ENCODE data around the gene GPR180. TPM values are rescaled to one million over a fixed set of nuclear protein-coding genes. Genes with fewer than 3 reads are reported as not detected.

The GPR180 gene
- total RNA-seq, 1 experiment from 2014 or later, result 8.3 TPM

DNA sequence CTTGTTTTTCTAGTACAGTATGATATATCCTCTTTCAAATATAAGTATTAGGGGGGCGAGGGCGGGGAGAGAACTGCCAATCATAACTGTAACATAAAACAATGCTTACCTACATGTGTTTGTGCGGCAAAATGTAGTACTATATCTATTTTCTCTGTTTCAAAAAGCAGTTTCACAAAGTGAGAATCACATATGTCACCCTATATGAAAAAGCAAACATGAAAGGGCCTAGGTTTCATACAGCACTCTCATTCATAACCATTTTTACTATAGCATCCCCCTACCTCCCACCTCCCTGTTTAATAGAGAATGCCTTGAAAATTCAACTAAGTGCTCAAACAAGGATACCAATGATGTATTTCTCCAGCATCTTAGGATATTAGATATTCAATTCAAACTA is 10.9 kb upstream of the GPR180 start:
- TF ChIP-seq EZH2 (IDR thresholded peaks at IDR 0.05; ENCODE audit: borderline replicate concordance, low read depth, low read length, poor library complexity, severe bottlenecking), result no peak
- TF ChIP-seq, protein P1, sequence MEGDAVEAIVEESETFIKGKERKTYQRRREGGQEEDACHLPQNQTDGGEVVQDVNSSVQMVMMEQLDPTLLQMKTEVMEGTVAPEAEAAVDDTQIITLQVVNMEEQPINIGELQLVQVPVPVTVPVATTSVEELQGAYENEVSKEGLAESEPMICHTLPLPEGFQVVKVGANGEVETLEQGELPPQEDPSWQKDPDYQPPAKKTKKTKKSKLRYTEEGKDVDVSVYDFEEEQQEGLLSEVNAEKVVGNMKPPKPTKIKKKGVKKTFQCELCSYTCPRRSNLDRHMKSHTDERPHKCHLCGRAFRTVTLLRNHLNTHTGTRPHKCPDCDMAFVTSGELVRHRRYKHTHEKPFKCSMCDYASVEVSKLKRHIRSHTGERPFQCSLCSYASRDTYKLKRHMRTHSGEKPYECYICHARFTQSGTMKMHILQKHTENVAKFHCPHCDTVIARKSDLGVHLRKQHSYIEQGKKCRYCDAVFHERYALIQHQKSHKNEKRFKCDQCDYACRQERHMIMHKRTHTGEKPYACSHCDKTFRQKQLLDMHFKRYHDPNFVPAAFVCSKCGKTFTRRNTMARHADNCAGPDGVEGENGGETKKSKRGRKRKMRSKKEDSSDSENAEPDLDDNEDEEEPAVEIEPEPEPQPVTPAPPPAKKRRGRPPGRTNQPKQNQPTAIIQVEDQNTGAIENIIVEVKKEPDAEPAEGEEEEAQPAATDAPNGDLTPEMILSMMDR (conservative IDR thresholded peaks at IDR 0.05; ENCODE audit: low read depth, low read length), result no peak
- ChIA-PET CTCF (no interaction called here), POLR2A (ENCODE audit: low non-redundant PET) (no interaction called here)
- Histone ChIP-seq H3K27me3 (replicated peaks; ENCODE audit: insufficient read depth, low read depth, low read length, poor library complexity) (no peaks in the 10 kb centered on the region), H3K27ac (ENCODE audit: low read depth, low read length, poor library complexity, severe bottlenecking) (no peak overlapping the region), H3K4me1 (ENCODE audit: insufficient read depth, low read length, poor library complexity, severe bottlenecking) (peaks cover 8% of the 10 kb centered on the region), H3K36me3 (ENCODE audit: insufficient read depth, low read length, poor library complexity, severe bottlenecking) (peaks cover 23% of the 10 kb centered on the region), H3K9me3 (ENCODE audit: low read depth, low read length, poor library complexity, severe bottlenecking) (no peaks in the 10 kb centered on the region), H3K4me3 (ENCODE audit: low read depth, low read length, poor library complexity, severe bottlenecking) (no peak overlapping the region)
- intact Hi-C loops (cut with micrococcal nuclease; ENCODE audit: unreplicated experiment), result no loop called here
- no TSS peak for BruUV-seq (replicated peaks)
- DNase-seq (ENCODE audit: low spot score), result no peak

DNA sequence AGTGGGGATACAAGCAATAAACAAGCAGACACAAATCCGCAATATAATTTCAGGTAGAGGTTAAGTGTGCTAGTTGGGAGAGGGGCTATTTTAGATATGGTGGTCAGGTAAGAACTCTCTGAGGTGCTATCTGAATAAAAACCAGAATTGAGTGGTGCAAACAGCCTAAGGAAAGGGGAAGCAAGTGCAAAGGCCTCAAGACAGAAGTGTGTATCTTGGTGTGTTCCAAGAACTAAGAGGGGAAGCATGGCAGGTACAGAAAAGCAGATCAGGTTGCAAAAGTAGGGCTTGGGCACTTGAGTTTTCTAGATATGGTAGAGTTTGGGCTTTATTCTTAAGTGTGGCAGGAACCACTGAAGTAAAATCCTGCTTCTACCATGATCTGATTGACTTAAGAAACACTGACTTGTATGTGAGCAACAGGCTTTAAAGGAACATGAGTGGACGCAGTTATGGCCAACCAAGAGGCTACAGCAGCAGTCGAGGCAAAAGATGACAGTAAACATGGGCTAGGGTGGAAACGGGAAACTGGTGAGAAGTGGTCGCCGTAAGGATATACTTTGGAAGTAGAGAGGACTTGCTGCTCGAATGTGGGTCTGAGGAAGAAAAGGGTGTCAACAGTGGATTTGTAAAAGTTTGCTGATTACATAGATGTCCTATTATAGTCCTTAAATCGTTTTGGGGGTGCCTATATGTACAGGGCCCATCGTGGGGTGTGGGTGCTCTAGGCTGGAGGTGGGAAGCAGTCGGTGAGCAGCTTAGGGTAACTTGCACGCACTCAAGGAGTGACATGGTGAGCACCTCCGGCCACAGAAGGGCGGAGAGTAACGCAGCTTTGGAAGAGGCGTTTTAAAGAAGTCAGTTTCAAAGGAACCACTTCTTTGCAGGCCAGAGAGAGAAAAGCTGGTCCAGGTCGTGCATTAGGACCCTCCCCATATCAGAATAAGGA is 6.4 kb upstream of the GPR180 start:
- DNase-seq (ENCODE audit: low spot score), result peak; percentile 11
- peaks cover 19% of the 10 kb centered on the region for H3K36me3 ChIP-seq (ENCODE audit: insufficient read depth, low read length, poor library complexity, severe bottlenecking)
- H3K9me3 ChIP-seq (ENCODE audit: low read depth, low read length, poor library complexity, severe bottlenecking), result no peaks in the 10 kb centered on the region
- TSS peak; percentile 58 for BruUV-seq (replicated peaks)
- TF ChIP-seq EZH2 (IDR thresholded peaks at IDR 0.05; ENCODE audit: borderline replicate concordance, low read depth, low read length, poor library complexity, severe bottlenecking), result no peak
- TF ChIP-seq, protein P1 (conservative IDR thresholded peaks at IDR 0.05; ENCODE audit: low read depth, low read length), result no peak
- H3K27me3 ChIP-seq (replicated peaks; ENCODE audit: insufficient read depth, low read depth, low read length, poor library complexity), result no peaks in the 10 kb centered on the region
- peaks cover 8% of the 10 kb centered on the region for H3K4me1 ChIP-seq (ENCODE audit: insufficient read depth, low read length, poor library complexity, severe bottlenecking)
- POLR2A ChIA-PET (ENCODE audit: low non-redundant PET), result no interaction called here
- peak overlapping the region; percentile 73 for H3K27ac ChIP-seq (ENCODE audit: low read depth, low read length, poor library complexity, severe bottlenecking)
- CTCF ChIA-PET, result interaction anchor here (1.1 kb wide), 1 partner anchor 46 kb away, joined by 3 read pairs; no protein-coding TSS in a partner anchor
- peak overlapping the region; percentile 80 for H3K4me3 ChIP-seq (ENCODE audit: low read depth, low read length, poor library complexity, severe bottlenecking)
- intact Hi-C loops (cut with micrococcal nuclease; ENCODE audit: unreplicated experiment), result no loop called here

DNA sequence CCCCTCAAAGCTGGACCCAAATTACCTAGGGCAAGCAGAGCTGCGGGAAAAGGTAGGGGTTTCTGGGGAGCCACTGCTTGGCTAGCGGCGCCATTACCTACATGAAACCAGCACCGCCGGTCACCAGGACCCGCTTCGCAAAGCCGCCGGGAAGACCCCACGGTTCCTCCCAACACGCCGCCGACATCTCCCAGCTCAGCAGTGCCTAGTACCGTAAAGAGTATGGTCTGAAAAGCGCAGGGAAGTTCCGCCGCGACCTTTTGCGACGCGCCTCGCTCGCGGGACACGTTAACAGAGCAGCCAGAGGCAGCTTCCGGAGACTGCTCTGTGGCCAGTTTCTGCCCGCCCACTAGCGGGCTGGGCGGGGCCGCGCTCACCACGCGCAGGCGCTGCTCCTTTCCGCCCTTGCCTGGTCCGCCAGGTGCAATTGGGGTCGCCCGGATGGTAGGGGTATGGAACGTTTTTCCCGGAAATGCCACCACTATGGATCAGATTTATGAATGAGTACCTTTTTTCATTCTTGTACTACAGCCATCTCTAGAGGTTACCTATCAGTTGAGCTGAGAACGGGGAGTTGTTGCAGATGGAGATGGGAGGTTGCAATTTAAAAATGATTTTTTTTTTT is 5.6 kb upstream of the GPR180 start, which contains the start of gene TGDS:
Gene TGDS, minus strand, starts transcription at position 203 of the 625 bp plus-strand sequence. Its CDS starts 16 bp downstream, at position 187.
- ChIA-PET POLR2A (ENCODE audit: low non-redundant PET) (no interaction called here), CTCF (interaction anchor here (1.1 kb wide), 1 partner anchor 47 kb away, joined by 3 read pairs; no protein-coding TSS in a partner anchor)
- peak; percentile 97 for DNase-seq (ENCODE audit: low spot score)
- Histone ChIP-seq H3K4me3 (ENCODE audit: low read depth, low read length, poor library complexity, severe bottlenecking) (peak within 1 kb of the TSS; percentile 80), H3K4me1 (ENCODE audit: insufficient read depth, low read length, poor library complexity, severe bottlenecking) (peaks cover 8% of the 10 kb centered on the region), H3K27me3 (replicated peaks; ENCODE audit: insufficient read depth, low read depth, low read length, poor library complexity) (no peaks in the 10 kb centered on the region), H3K9me3 (ENCODE audit: low read depth, low read length, poor library complexity, severe bottlenecking) (no peaks in the 10 kb centered on the region), H3K36me3 (ENCODE audit: insufficient read depth, low read length, poor library complexity, severe bottlenecking) (peaks cover 16% of the 10 kb centered on the region), H3K27ac (ENCODE audit: low read depth, low read length, poor library complexity, severe bottlenecking) (peak within 1 kb of the TSS; percentile 73)
- no TSS peak for BruUV-seq (replicated peaks)
- TF ChIP-seq EZH2 (IDR thresholded peaks at IDR 0.05; ENCODE audit: borderline replicate concordance, low read depth, low read length, poor library complexity, severe bottlenecking), result no peak
- TF ChIP-seq, protein P1 (conservative IDR thresholded peaks at IDR 0.05; ENCODE audit: low read depth, low read length), result no peak
- intact Hi-C loops (cut with micrococcal nuclease; ENCODE audit: unreplicated experiment), result no loop called here

Data from A673 (cell line).